HCT116 (cell line): ENCODE measurements around the gene IFI30. TPM values are rescaled to one million over a fixed set of nuclear protein-coding genes. Genes with fewer than 3 reads are reported as not detected.

Source experiments
- ATAC-seq: fragments of 200-7000 bp; cut with Tn5 transposase; 2 replicates; pipeline ENCODE4 v1.9.1; 2020; ENCODE audit warnings: mild to moderate bottlenecking, moderate library complexity
- BruUV-seq: library from RNA; stranded (reverse); fragments of 400-500 nt; replicated peaks from 2 replicates; lab custom pipeline; 2021; lab: Mats Ljungman, UMichigan
- CTCF ChIA-PET: fragments of 300-600 bp; sonication (Branson Sonifier 250); formaldehyde crosslinking; loops from one replicate; lab custom pipeline; 2021; ENCODE audit warnings: antibody characterized with exemption; lab: Charles Lee
- POLR2A ChIA-PET: fragments of 300-600, 350-600 bp; sonication (Branson Sonifier 250); formaldehyde crosslinking; loops from one replicate; lab custom pipeline; 2021; ENCODE audit warnings: antibody characterized with exemption; lab: Charles Lee
- RAD21 ChIA-PET, 2 experiments: fragments of 300-600 bp; sonication (Branson Sonifier 250); formaldehyde crosslinking; loops; one replicate each; lab custom pipeline; 2023; ENCODE audit warnings: low total read pairs in 2 of 2; ENCODE audit not compliant: uncharacterized antibody in 2 of 2, unreplicated experiment in 2 of 2, low non-redundant PET in 1 of 2; lab: Charles Lee
- DNase-seq: peaks from one replicate; pipeline ENCODE4 v3.0.0-alpha.2; 2010; ENCODE audit warnings: low read depth, low spot score
- H2AFZ ChIP-seq: fragments of 200-600 bp; shearing (Covaris generic), sonication (generic); 2 replicates; pipeline ENCODE4 v1.6.1; 2017; ENCODE audit warnings: low read depth, mixed run types, mixed read lengths, antibody characterized with exemption, low read length; ENCODE audit not compliant: poor library complexity, severe bottlenecking
- H3K27ac ChIP-seq: 2 replicates; pipeline ENCODE4 v1.5.1; 2012; ENCODE audit warnings: low read depth, low read length
- H3K27me3 ChIP-seq: fragments of 200-600 bp; sonication (generic); 2 replicates; pipeline ENCODE4 v1.6.1; 2016; ENCODE audit warnings: mixed run types, low read length, mixed read lengths; ENCODE audit not compliant: insufficient read depth
- H3K36me3 ChIP-seq, 2 experiments: fragments of 200-500 bp in 1 of 2; fragments of 200-600 bp in 1 of 2; sonication (Bioruptor generic) in 1 of 2; sonication (generic) in 1 of 2; 2 replicates each; pipeline versions ENCODE4 v1.5.1 to v1.6.1; 2014 to 2016; ENCODE audit warnings: low read length in 2 of 2, inconsistent platforms in 1 of 2, mixed read lengths in 1 of 2, mixed run types in 1 of 2; ENCODE audit not compliant: insufficient read depth in 2 of 2, control insufficient read depth in 1 of 2
- H3K4me1 ChIP-seq, 2 experiments: fragments of 200-600 bp in 1 of 2; sonication (generic) in 1 of 2; 2 replicates each; pipeline versions ENCODE4 v1.5.1 to v1.6.1; 2012 to 2017; ENCODE audit warnings: low read length in 2 of 2, inconsistent platforms in 1 of 2, mild to moderate bottlenecking in 1 of 2, mixed read lengths in 1 of 2, mixed run types in 1 of 2, moderate library complexity in 1 of 2; ENCODE audit not compliant: insufficient read depth in 2 of 2, control insufficient read depth in 1 of 2
- H3K4me2 ChIP-seq: fragments of 200-600 bp; sonication (generic); 2 replicates; pipeline ENCODE4 v1.6.1; 2017; ENCODE audit warnings: mixed run types, low read length, mixed read lengths
- H3K4me3 ChIP-seq, 2 experiments: fragments of 200-600 bp in 1 of 2; sonication (generic) in 1 of 2; replicated peaks in 1 of 2; 2 replicates each; pipeline ENCODE4 v1.5.1; 2011 to 2016; ENCODE audit warnings: low read length in 2 of 2, control low read depth in 1 of 2, low read depth in 1 of 2, mild to moderate bottlenecking in 1 of 2, mixed read lengths in 1 of 2, mixed run types in 1 of 2
- H3K79me2 ChIP-seq: fragments of 200-600 bp; sonication (generic); 2 replicates; pipeline ENCODE4 v1.6.1; 2017; ENCODE audit warnings: mild to moderate bottlenecking, mixed run types, low read length, moderate library complexity, mixed read lengths; ENCODE audit not compliant: insufficient read depth
- H3K9ac ChIP-seq: fragments of 200-600 bp; sonication (generic); 2 replicates; pipeline ENCODE4 v1.6.1; 2016; ENCODE audit warnings: low read length, mixed read lengths
- H3K9me2 ChIP-seq: fragments of 200-600 bp; sonication (generic), shearing (Covaris generic); 2 replicates; pipeline ENCODE4 v1.6.1; 2017; ENCODE audit warnings: mixed run types, mild to moderate bottlenecking, moderate library complexity; ENCODE audit not compliant: insufficient read depth
- H3K9me3 ChIP-seq, 2 experiments: fragments of 200-500 bp in 1 of 2; fragments of 200-600 bp in 1 of 2; sonication (Bioruptor generic) in 1 of 2; sonication (generic) in 1 of 2; 2 replicates each; pipeline ENCODE4 v1.6.1; 2014 to 2017; ENCODE audit warnings: low read length in 2 of 2, mixed read lengths in 2 of 2, inconsistent platforms in 1 of 2, low read depth in 1 of 2, mild to moderate bottlenecking in 1 of 2, mixed run types in 1 of 2, moderate library complexity in 1 of 2; ENCODE audit not compliant: control insufficient read depth in 1 of 2, insufficient read depth in 1 of 2
- H4K20me1 ChIP-seq: fragments of 200-600 bp; sonication (generic), shearing (Covaris generic); 2 replicates; pipeline ENCODE4 v1.6.1; 2017; ENCODE audit warnings: mixed run types, mild to moderate bottlenecking, moderate library complexity; ENCODE audit not compliant: insufficient read depth
- ATF3 ChIP-seq: IDR thresholded peaks from 2 replicates; pipeline ENCODE4 v1.6.1; 2012
- CEBPB ChIP-seq: IDR thresholded peaks from 2 replicates; pipeline ENCODE4 v1.6.1; 2012; ENCODE audit warnings: low read depth
- EGR1 ChIP-seq: IDR thresholded peaks from 2 replicates; pipeline ENCODE4 v1.6.1; 2012; ENCODE audit warnings: low read depth
- ELF1 ChIP-seq: IDR thresholded peaks from 2 replicates; pipeline ENCODE4 v1.6.1; 2012; ENCODE audit warnings: low read depth, borderline replicate concordance
- EZH2 ChIP-seq: fragments of 200-600 bp; sonication (generic); IDR thresholded peaks from 2 replicates; pipeline ENCODE4 v1.6.1; 2017; ENCODE audit warnings: antibody characterized with exemption, mixed run types
- EZH2phosphoT487 ChIP-seq: fragments of 200-600 bp; IDR thresholded peaks from 2 replicates; pipeline ENCODE4 v1.6.1; 2018; ENCODE audit warnings: antibody characterized with exemption, borderline replicate concordance
- FOSL1 ChIP-seq: IDR thresholded peaks from 2 replicates; pipeline ENCODE4 v1.6.1; 2012; ENCODE audit warnings: low read depth
- JUND ChIP-seq: IDR thresholded peaks from 2 replicates; pipeline ENCODE4 v1.6.1; 2012
- POLR2A ChIP-seq: IDR thresholded peaks from 2 replicates; pipeline ENCODE4 v1.7.0; 2011; ENCODE audit warnings: borderline replicate concordance; ENCODE audit not compliant: insufficient read depth, insufficient read length; ENCODE audit errors: extremely low read depth
- POLR2AphosphoS5 ChIP-seq: IDR thresholded peaks from 2 replicates; pipeline ENCODE4 v1.6.1; 2011; ENCODE audit warnings: mild to moderate bottlenecking, low read depth, low read length, moderate library complexity
- SIN3A ChIP-seq: IDR thresholded peaks from 2 replicates; pipeline ENCODE4 v1.6.1; 2012; ENCODE audit warnings: low read depth
- SP1 ChIP-seq: IDR thresholded peaks from 2 replicates; pipeline ENCODE4 v1.6.1; 2012; ENCODE audit warnings: low read depth
- SRF ChIP-seq: IDR thresholded peaks from 2 replicates; pipeline ENCODE4 v1.6.1; 2012; ENCODE audit warnings: low read depth
- TCF7L2 ChIP-seq: IDR thresholded peaks from 2 replicates; pipeline ENCODE4 v1.7.0; 2011; ENCODE audit warnings: borderline replicate concordance, inconsistent platforms; ENCODE audit not compliant: insufficient read depth, insufficient read length; ENCODE audit errors: extremely low read depth
- YY1 ChIP-seq: IDR thresholded peaks from 2 replicates; pipeline ENCODE4 v1.6.1; 2011; ENCODE audit warnings: low read length, low read depth, moderate library complexity, mild to moderate bottlenecking; ENCODE audit not compliant: insufficient replicate concordance; ENCODE audit errors: extremely low read depth
- ZBTB33 ChIP-seq: IDR thresholded peaks from 2 replicates; pipeline ENCODE4 v1.6.1; 2011; ENCODE audit warnings: mild to moderate bottlenecking, low read length, moderate library complexity; ENCODE audit not compliant: insufficient replicate concordance; ENCODE audit errors: extremely low read depth
- ZFX ChIP-seq: fragments of 450-650 bp; IDR thresholded peaks from 2 replicates; pipeline ENCODE4 v1.6.1; 2017
- intact Hi-C: fragments of 100-400 bp; cut with micrococcal nuclease; formaldehyde crosslinking; loops from 2 replicates; pipeline ENCODE4 v1.10.0; 2022
- total RNA-seq: library from RNA; stranded (reverse); gene quantifications from one replicate; pipeline ENCODE4 v1.2.1, GENCODE V29; 2021; ENCODE audit not compliant: unreplicated experiment
- TF ChIP-seq, protein P1 (sequence below), 3 experiments: fragments of 200-600 bp in 1 of 3; sonication (generic) in 1 of 3; IDR thresholded peaks in 2 of 3; conservative IDR thresholded peaks in 1 of 3; 2 replicates each; pipeline ENCODE4 v1.5.1; 2012 to 2017; ENCODE audit warnings: low read depth in 2 of 3, low read length in 2 of 3, antibody characterized with exemption in 1 of 3, borderline replicate concordance in 1 of 3, control low read depth in 1 of 3, mild to moderate bottlenecking in 1 of 3, mixed read lengths in 1 of 3, mixed run types in 1 of 3, moderate library complexity in 1 of 3; ENCODE audit not compliant: insufficient read depth in 1 of 3

Gene IFI30
- total RNA-seq, 1 experiment from 2014 or later: 64.6 TPM

- Histone ChIP-seq H3K4me1 (peaks cover 11 to 20% of the 10 kb centered on the region in 2 experiments), H3K36me3 (peaks cover 10 to 19% of the 10 kb centered on the region in 2 experiments; a peak in 3 of 4 replicates), H4K20me1 (no peaks in the 10 kb centered on the region), H3K4me2 (no peak overlapping the region), H3K79me2 (peaks cover 10% of the 10 kb centered on the region; the same call in 1 of the 2 replicates), H3K27ac (0 out of 2 replicates have a peak overlapping the region, but pooled peaks have one; percentile 78), H3K4me3 (no peak overlapping the region), H2AFZ (no peak overlapping the region), H3K27me3 (no peaks in the 10 kb centered on the region), H3K9me2 (no peaks in the 10 kb centered on the region), H3K9ac (no peak overlapping the region), H3K9me3 (no peaks in the 10 kb centered on the region)
- DNase-seq (no peak), ATAC-seq (no peak)
- intact Hi-C loops: no loop called here
- BruUV-seq: no TSS peak
- CTCF ChIA-PET: no interaction called here
- TF ChIP-seq JUND (no peak), ZBTB33 (no peak), ELF1 (no peak), EGR1 (no peak), SRF (no peak), CEBPB (no peak), FOSL1 (no peak), ZFX (no peak), SP1 (no peak), ATF3 (no peak), EZH2 (no peak), EZH2phosphoT487 (no peak), POLR2AphosphoS5 (no peak), SIN3A (no peak), POLR2A (no peak), YY1 (no peak), TCF7L2 (no peak)
- TF ChIP-seq, protein P1, sequence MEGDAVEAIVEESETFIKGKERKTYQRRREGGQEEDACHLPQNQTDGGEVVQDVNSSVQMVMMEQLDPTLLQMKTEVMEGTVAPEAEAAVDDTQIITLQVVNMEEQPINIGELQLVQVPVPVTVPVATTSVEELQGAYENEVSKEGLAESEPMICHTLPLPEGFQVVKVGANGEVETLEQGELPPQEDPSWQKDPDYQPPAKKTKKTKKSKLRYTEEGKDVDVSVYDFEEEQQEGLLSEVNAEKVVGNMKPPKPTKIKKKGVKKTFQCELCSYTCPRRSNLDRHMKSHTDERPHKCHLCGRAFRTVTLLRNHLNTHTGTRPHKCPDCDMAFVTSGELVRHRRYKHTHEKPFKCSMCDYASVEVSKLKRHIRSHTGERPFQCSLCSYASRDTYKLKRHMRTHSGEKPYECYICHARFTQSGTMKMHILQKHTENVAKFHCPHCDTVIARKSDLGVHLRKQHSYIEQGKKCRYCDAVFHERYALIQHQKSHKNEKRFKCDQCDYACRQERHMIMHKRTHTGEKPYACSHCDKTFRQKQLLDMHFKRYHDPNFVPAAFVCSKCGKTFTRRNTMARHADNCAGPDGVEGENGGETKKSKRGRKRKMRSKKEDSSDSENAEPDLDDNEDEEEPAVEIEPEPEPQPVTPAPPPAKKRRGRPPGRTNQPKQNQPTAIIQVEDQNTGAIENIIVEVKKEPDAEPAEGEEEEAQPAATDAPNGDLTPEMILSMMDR (IDR thresholded peaks at IDR 0.05 in 2 of 3, conservative IDR thresholded peaks at IDR 0.05 in 1 of 3; ENCODE audit: borderline replicate concordance in 1 of 3, insufficient read depth in 1 of 3, low read depth in 2 of 3, low read length in 2 of 3): no peak
- POLR2A ChIA-PET: no interaction called here
- RAD21 ChIA-PET: interaction anchor here in 1 of 2 experiments (0.6 kb wide), 1 partner anchor 73 kb away, joined by 3 read pairs; no protein-coding TSS in a partner anchor
Observed at GRCh38 chr19:18172331-18173053, 1.1 kb upstream of the IFI30 start.
